ENCODE measurements around the gene ZFPL1.

DNA sequence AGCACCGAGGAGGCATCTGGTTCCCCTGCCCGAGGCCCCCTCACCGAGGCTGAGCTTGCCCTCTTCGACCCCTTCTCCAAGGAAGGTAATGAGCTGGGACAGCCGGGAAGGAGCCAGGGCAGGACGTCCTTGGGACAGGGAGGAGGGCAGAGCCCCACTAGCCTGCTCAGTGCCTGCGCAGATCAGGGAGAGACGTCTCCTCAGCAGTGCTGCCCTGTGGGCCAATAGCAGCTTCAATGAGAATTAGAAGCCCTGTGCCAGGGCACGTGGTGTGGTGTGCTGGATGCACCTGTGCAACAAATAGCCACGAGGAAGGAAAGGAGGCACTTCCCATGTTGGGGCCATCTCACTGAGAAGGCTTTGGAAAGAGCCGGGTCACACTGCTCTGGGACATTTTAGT is 48.4 kb upstream of the ZFPL1 start:
- no peak for TF ChIP-seq EP300 (IDR thresholded peaks at IDR 0.05; ENCODE audit: borderline replicate concordance)
- no peak for TF ChIP-seq EGR1 (IDR thresholded peaks at IDR 0.05)
- TF ChIP-seq TCF12 (IDR thresholded peaks at IDR 0.05; ENCODE audit: low read depth): no peak
- TF ChIP-seq RAD21 (IDR thresholded peaks at IDR 0.05; ENCODE audit: low read depth): no peak
- no peak for TF ChIP-seq CREB1 (IDR thresholded peaks at IDR 0.05; ENCODE audit: low read depth)
- TF ChIP-seq YY1 (IDR thresholded peaks at IDR 0.05; ENCODE audit: low read depth): no peak
- no peak for TF ChIP-seq REST (IDR thresholded peaks at IDR 0.05; ENCODE audit: low read depth)
- TF ChIP-seq MAX (IDR thresholded peaks at IDR 0.05): no peak
- no peak for TF ChIP-seq CEBPB (IDR thresholded peaks at IDR 0.05)
- TF ChIP-seq TAF1 (IDR thresholded peaks at IDR 0.05; ENCODE audit: low read depth): no peak
- TF ChIP-seq ZBTB7A (IDR thresholded peaks at IDR 0.05; ENCODE audit: low read depth): no peak
- no peak for TF ChIP-seq FOXM1 (IDR thresholded peaks at IDR 0.05; ENCODE audit: borderline replicate concordance, low read depth)
- no peak for TF ChIP-seq NFIC (IDR thresholded peaks at IDR 0.05)
